Stimulated activated CD8-positive, alpha-beta memory T cell treated with anti-CD3 and anti-CD28 coated beads, Interleukin-2, amount 100 ng/mL, for 48 hours (primary cell): Measurements from ENCODE around the gene CARD9.

ENCODE experiments used
- DNase-seq, 2 donors: peaks; one replicate each; pipeline ENCODE4 v3.0.0-alpha.2; 2020; ENCODE audit warnings: low read depth in 2 of 2

CARD9 gene

GRCh38 chr9:136401173-136401922 lies 27.9 kb upstream of the CARD9 start:
- no peak for DNase-seq

GRCh38 chr9:136400038-136400834 lies 26.8 kb upstream of the CARD9 start, which contains the start of gene SNAPC4:
Gene SNAPC4 (minus strand): TSS chr9:136400170. CDS start chr9:136398428, 1,742 bp downstream.
- peak; percentile 80 to 84 for DNase-seq

GRCh38 chr9:136399176-136400037 lies 25.9 kb upstream of the CARD9 start:
- no peak for DNase-seq

GRCh38 chr9:136398286-136398685 lies 24.8 kb upstream of the CARD9 start:
- no peak for DNase-seq

GRCh38 chr9:136397643-136398042 lies 24.2 kb upstream of the CARD9 start:
- no peak for DNase-seq

GRCh38 chr9:136396219-136396515 lies 22.7 kb upstream of the CARD9 start:
- no peak for DNase-seq

- DNase-seq: no peak
Measured at GRCh38 chr9:136395345-136396218, 22.1 kb upstream of the CARD9 start.

- DNase-seq: no peak
Measured at GRCh38 chr9:136395020-136395340, 21.5 kb upstream of the CARD9 start.

- no peak for DNase-seq
Measured at GRCh38 chr9:136394312-136395019, 21.0 kb upstream of the CARD9 start.

- DNase-seq: no peak
Measured at GRCh38 chr9:136393531-136393930, 20.1 kb upstream of the CARD9 start.

GRCh38 chr9:136392538-136393449 lies 19.3 kb upstream of the CARD9 start:
- no peak for DNase-seq

- no peak for DNase-seq
Measured at GRCh38 chr9:136391737-136392537, 18.5 kb upstream of the CARD9 start.

GRCh38 chr9:136389396-136389795 lies 15.9 kb upstream of the CARD9 start:
- DNase-seq: no peak

GRCh38 chr9:136387217-136387616 lies 13.7 kb upstream of the CARD9 start:
- DNase-seq: no peak

- no peak for DNase-seq
Measured at GRCh38 chr9:136386018-136386417, 12.5 kb upstream of the CARD9 start.

GRCh38 chr9:136385015-136385414 lies 11.5 kb upstream of the CARD9 start:
- DNase-seq: no peak

GRCh38 chr9:136383436-136383835 lies 10.0 kb upstream of the CARD9 start:
- no peak for DNase-seq

GRCh38 chr9:136381966-136382513 lies 8.6 kb upstream of the CARD9 start:
- no peak for DNase-seq

- DNase-seq: no peak
Measured at GRCh38 chr9:136381311-136381710, 7.8 kb upstream of the CARD9 start.
